Uterus (tissue), 4 donors: ENCODE data around the gene PCBP2. TPM values are rescaled to one million over a fixed set of nuclear protein-coding genes. Genes with fewer than 3 reads are reported as not detected.

Source experiments
- DNase-seq, 2 donors: peaks; one replicate each; pipeline ENCODE4 v3.0.0-alpha.2; 2019 to 2020
- H3K27ac ChIP-seq, 2 donors: fragments of 200-600 bp; sonication (generic); 1 replicate in 1 of 2; 2 replicates in 1 of 2; pipeline ENCODE4 v1.5.1; 2016 to 2018
- H3K27me3 ChIP-seq, 2 donors: fragments of 200-600 bp; sonication (generic); one replicate each; pipeline ENCODE4 v1.5.1; 2018 to 2019; ENCODE audit warnings: control low read depth in 1 of 2
- H3K36me3 ChIP-seq, 2 donors: fragments of 200-600 bp; sonication (generic); one replicate each; pipeline ENCODE4 v1.5.1; 2019; ENCODE audit warnings: control low read depth in 1 of 2
- H3K4me1 ChIP-seq, 2 donors: fragments of 200-600 bp; sonication (generic); one replicate each; pipeline ENCODE4 v1.5.1; 2018 to 2019; ENCODE audit warnings: control low read depth in 1 of 2
- H3K4me3 ChIP-seq, 2 donors: fragments of 200-600 bp; sonication (generic); 1 replicate in 1 of 2; 2 replicates in 1 of 2; pipeline ENCODE4 v1.5.1; 2018 to 2019; ENCODE audit warnings: mild to moderate bottlenecking in 1 of 2
- H3K9me3 ChIP-seq, 2 donors: fragments of 200-600 bp; sonication (generic); one replicate each; pipeline ENCODE4 v1.5.1; 2019; ENCODE audit warnings: control low read depth in 1 of 2
- CTCF ChIP-seq, 4 experiments: fragments of 200-600 bp in 2 of 4; fragments of 450-650 bp in 2 of 4; sonication (generic) in 2 of 4; IDR thresholded peaks; one replicate each; pipeline ENCODE4 v1.5.1; 2016 to 2019; ENCODE audit warnings: antibody characterized with exemption in 4 of 4, mild to moderate bottlenecking in 2 of 4, moderate library complexity in 1 of 4
- POLR2A ChIP-seq, 2 donors: fragments of 450-650 bp; IDR thresholded peaks; one replicate each; pipeline ENCODE4 v1.6.1; 2016; ENCODE audit warnings: antibody characterized with exemption in 2 of 2, mild to moderate bottlenecking in 1 of 2, moderate library complexity in 1 of 2
- intact Hi-C: fragments of 100-400 bp; cut with DNase I; formaldehyde crosslinking; loops from one replicate; pipeline ENCODE4 v1.15.1; 2023; ENCODE audit warnings: low total_unique reads
- small RNA-seq: library from RNA; depleted of rRNA; stranded (forward); fragments of <200 nt; gene quantifications from one replicate; pipeline ENCODE3, GENCODE V24; 2016
- total RNA-seq, 4 donors: library from RNA; depleted of rRNA in 3 of 4; stranded (reverse); fragments of >200 nt in 3 of 4; gene quantifications; one replicate each; pipeline versions ENCODE4 v1.1.0 to v1.2.4, GENCODE V29; 2014 to 2023
- donor health status: DM: yes; HTN: yes; CAD: no.

The PCBP2 gene
- total RNA-seq, 4 donors from 2014 or later, result 364 to 929 (median 383) TPM

GRCh38 chr12:53523131-53523530, 71.2 kb downstream of the PCBP2 start:
- no peak for DNase-seq
- H3K9me3 ChIP-seq, result no peaks in the 10 kb centered on the region
- TF ChIP-seq CTCF (IDR thresholded peaks at IDR 0.05) (no peak), POLR2A (IDR thresholded peaks at IDR 0.05) (no peak)
- no peaks in the 10 kb centered on the region for H3K36me3 ChIP-seq
- H3K4me1 ChIP-seq, result no peaks in the 10 kb centered on the region
- no peak overlapping the region for H3K4me3 ChIP-seq
- H3K27ac ChIP-seq, result no peak overlapping the region
- intact Hi-C loops, result no loop called here
- no peaks in the 10 kb centered on the region for H3K27me3 ChIP-seq

DNA sequence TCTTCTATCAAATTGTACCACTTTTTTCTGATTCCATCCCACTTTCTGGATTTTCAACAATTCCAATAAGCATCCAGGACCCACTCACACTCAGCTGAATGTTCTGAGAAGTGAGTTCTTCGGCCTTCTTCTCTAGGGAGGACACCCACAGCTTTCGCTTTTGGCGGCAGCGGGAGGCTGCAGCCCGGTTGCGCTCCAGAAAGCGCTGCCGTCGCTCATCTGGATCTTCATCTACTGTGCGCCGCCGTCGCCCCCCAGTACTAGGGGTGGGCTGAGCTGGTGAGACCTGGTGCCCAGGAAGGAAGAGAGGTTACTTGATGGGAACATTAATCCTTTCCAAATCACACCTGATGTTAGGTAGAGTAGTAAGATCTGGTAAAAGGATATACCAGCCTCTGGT, 72.6 kb downstream of the PCBP2 start:
- H3K36me3 ChIP-seq, result no peaks in the 10 kb centered on the region

GRCh38 chr12:53530061-53530460, 78.2 kb downstream of the PCBP2 start:
- intact Hi-C loops, result no loop called here
- no peak for TF ChIP-seq POLR2A (IDR thresholded peaks at IDR 0.05)
- TF ChIP-seq CTCF (IDR thresholded peaks at IDR 0.05), result no peak

More for the DNA sequence above, 72.6 kb downstream of the PCBP2 start:
- Histone ChIP-seq H3K27me3 (no peaks in the 10 kb centered on the region), H3K4me3 (no peak overlapping the region), H3K9me3 (no peaks in the 10 kb centered on the region), H3K27ac (no peak overlapping the region), H3K4me1 (no peaks in the 10 kb centered on the region)
- intact Hi-C loops, result no loop called here
- TF ChIP-seq POLR2A (IDR thresholded peaks at IDR 0.05) (no peak), CTCF (IDR thresholded peaks at IDR 0.05) (no peak)
- DNase-seq, result no peak

More at GRCh38 chr12:53530061-53530460, 78.2 kb downstream of the PCBP2 start:
- H3K27me3 ChIP-seq, result no peaks in the 10 kb centered on the region
- H3K4me1 ChIP-seq, result no peaks in the 10 kb centered on the region
- no peak for DNase-seq
- H3K36me3 ChIP-seq, result no peaks in the 10 kb centered on the region
- H3K9me3 ChIP-seq, result no peaks in the 10 kb centered on the region
- no peak overlapping the region for H3K4me3 ChIP-seq
- H3K27ac ChIP-seq, result no peak overlapping the region

Small RNAs within 50 kb of the gene (small RNA-seq; reads per million reads assigned to genes)
- not detected for gene AC023509.3

Other genes with a start within 250 kb of the PCBP2 start
- gene ITGB7, start 244.9 kb upstream of the PCBP2 start, total RNA-seq, result 1 to 10 TPM in 3 of 4 donors, not detected in 1; 2.0 to 3.8 (median 2.4) TPM
- 10 to 100 TPM in 2 of 4 donors, 1 to 10 TPM in 2; 2.6 to 65.6 (median 28.9) TPM for gene RARG, start 219.9 kb upstream of the PCBP2 start, total RNA-seq
- 1 to 10 TPM in 1 of 4 donors, under 1 TPM in 1, not detected in 2; 0.12 to 4.5 TPM for gene ESPL1, start 183.8 kb upstream of the PCBP2 start, total RNA-seq
- 1,000 to 10,000 TPM in 2 of 4 donors, 100 to 1,000 TPM in 2; 347 to 1,573 (median 972) TPM for gene PFDN5, start 156.6 kb upstream of the PCBP2 start, total RNA-seq
- gene MYG1, start 152.4 kb upstream of the PCBP2 start, total RNA-seq, result 10 to 100 TPM; 10.2 to 59.3 (median 33.9) TPM
- gene AAAS, start 130.5 kb upstream of the PCBP2 start, total RNA-seq, result 10 to 100 TPM; 12.3 to 52.2 (median 46.9) TPM
- under 1 TPM in 2 of 4 donors, not detected in 2; 0.34 to 0.62 TPM for gene SP7, start 115.7 kb upstream of the PCBP2 start, total RNA-seq
- gene SP1, start 71.9 kb upstream of the PCBP2 start, total RNA-seq, result 100 to 1,000 TPM in 2 of 4 donors, 10 to 100 TPM in 2; 58.8 to 127 (median 90.7) TPM
- gene AMHR2, start 28.2 kb upstream of the PCBP2 start, total RNA-seq, result 10 to 100 TPM in 1 of 4 donors, under 1 TPM in 1, not detected in 2; 0.52 to 12.4 TPM
- 10 to 100 TPM in 3 of 4 donors, 1 to 10 TPM in 1; 2.6 to 88.2 (median 20.1) TPM for gene PRR13, start 10.4 kb upstream of the PCBP2 start, total RNA-seq
- 10 to 100 TPM; 13.8 to 65.8 (median 34.7) TPM for gene MAP3K12, start 47.4 kb downstream of the PCBP2 start, total RNA-seq
- gene TARBP2, start 49.2 kb downstream of the PCBP2 start, total RNA-seq, result 10 to 100 TPM in 3 of 4 donors, 1 to 10 TPM in 1; 6.7 to 33.2 (median 19.0) TPM
- gene NPFF, start 55.4 kb downstream of the PCBP2 start, total RNA-seq, result not detected
- gene ATF7, start 174.3 kb downstream of the PCBP2 start, total RNA-seq, result 10 to 100 TPM; 10.6 to 47.6 (median 21.3) TPM
- 100 to 1,000 TPM in 2 of 4 donors, 10 to 100 TPM in 2; 68.9 to 215 (median 133) TPM for gene ATP5MC2, start 224.0 kb downstream of the PCBP2 start, total RNA-seq